Left lung (tissue), 10 donors: Measurements from ENCODE around the gene NUAK1. TPM values are rescaled to one million over a fixed set of nuclear protein-coding genes. Genes with fewer than 3 reads are reported as not detected.

ENCODE experiments used
- ATAC-seq: fragments of 200-7000 bp; cut with Tn5 transposase; one replicate; pipeline ENCODE4 v1.9.1; 2020; ENCODE audit warnings: moderate library complexity
- DNase-seq, 4 donors: peaks; one replicate each; pipeline ENCODE4 v3.0.0-alpha.2; 2013 to 2020
- H3K27ac ChIP-seq, 2 donors: fragments of 200-600 bp; sonication (generic) in 1 of 2; one replicate each; pipeline versions ENCODE4 v1.5.0 to v1.8.0; 2020 to 2021
- H3K27me3 ChIP-seq, 2 donors: fragments of 200-600 bp; sonication (generic) in 1 of 2; one replicate each; pipeline versions ENCODE4 v1.5.0 to v1.8.0; 2020 to 2021
- H3K36me3 ChIP-seq, 2 donors: fragments of 200-600 bp; sonication (generic) in 1 of 2; one replicate each; pipeline versions ENCODE4 v1.5.0 to v1.8.0; 2020 to 2021
- H3K4me1 ChIP-seq, 2 donors: fragments of 200-600 bp; one replicate each; pipeline ENCODE4 v1.8.0; 2021
- H3K4me3 ChIP-seq, 2 donors: fragments of 200-600 bp; sonication (generic) in 1 of 2; one replicate each; pipeline versions ENCODE4 v1.5.0 to v1.8.0; 2020 to 2021; ENCODE audit warnings: mild to moderate bottlenecking in 1 of 2
- H3K9me3 ChIP-seq, 2 donors: fragments of 200-600 bp; sonication (generic) in 1 of 2; one replicate each; pipeline versions ENCODE4 v1.5.0 to v1.8.0; 2020 to 2021
- CTCF ChIP-seq, 2 donors: fragments of 200-600 bp; sonication (generic) in 1 of 2; IDR thresholded peaks; one replicate each; pipeline versions ENCODE4 v1.5.0 to v1.8.0; 2021; ENCODE audit warnings: antibody characterized with exemption in 2 of 2
- intact Hi-C, 2 donors: fragments of 100-400 bp; cut with DNase I; formaldehyde crosslinking; loops; one replicate each; pipeline versions ENCODE4 v1.11.2 to v1.14.2; 2022
- polyA plus RNA-seq, 6 donors: library from polyadenylated mRNA; unstranded; fragments of 120-200 nt; gene quantifications; one replicate each; pipeline ENCODE4 v1.2.1, GENCODE V29; 2013; ENCODE audit not compliant: insufficient read length in 6 of 6
- total RNA-seq, 2 donors: library from RNA; stranded (reverse); fragmentation: NEBNext Ultra II Directional; extraction: Animal tissue kit (Norgen Biotek cat#: 25700); gene quantifications; one replicate each; pipeline ENCODE4 v1.2.1, GENCODE V29; 2021
- donor health status: DM: no; HTN: yes; CAD: no.
- donor health status: DM: no; HTN: no; CAD: no.

Gene NUAK1
- total and polyA plus RNA-seq, 8 donors, result 6.5 to 11.7 (median 8.1) TPM

GRCh38 chr12:106029532-106029931 lies 109.2 kb downstream of the NUAK1 start:
- intact Hi-C loops, result no loop called here
- H3K4me1 ChIP-seq, result no peaks in the 10 kb centered on the region
- no peak for ATAC-seq

GRCh38 chr12:106027911-106028310 lies 110.8 kb downstream of the NUAK1 start:
- DNase-seq (no peak), ATAC-seq (no peak)
- Histone ChIP-seq H3K4me1 (no peaks in the 10 kb centered on the region), H3K36me3 (no peaks in the 10 kb centered on the region), H3K4me3 (no peak overlapping the region), H3K27me3 (no peaks in the 10 kb centered on the region), H3K27ac (no peak overlapping the region), H3K9me3 (no peaks in the 10 kb centered on the region)
- intact Hi-C loops, result no loop called here
- TF ChIP-seq CTCF (IDR thresholded peaks at IDR 0.05), result no peak

More at GRCh38 chr12:106029532-106029931, 109.2 kb downstream of the NUAK1 start:
- no peaks in the 10 kb centered on the region for H3K36me3 ChIP-seq
- no peaks in the 10 kb centered on the region for H3K27me3 ChIP-seq
- no peak for DNase-seq
- no peaks in the 10 kb centered on the region for H3K9me3 ChIP-seq
- H3K4me3 ChIP-seq, result no peak overlapping the region
- TF ChIP-seq CTCF (IDR thresholded peaks at IDR 0.05), result no peak
- H3K27ac ChIP-seq, result no peak overlapping the region

GRCh38 chr12:106027286-106027685 lies 111.5 kb downstream of the NUAK1 start:
- H3K4me3 ChIP-seq, result no peak overlapping the region
- intact Hi-C loops, result no loop called here
- ATAC-seq (no peak), DNase-seq (no peak)
- no peaks in the 10 kb centered on the region for H3K36me3 ChIP-seq
- H3K27ac ChIP-seq, result no peak overlapping the region
- no peaks in the 10 kb centered on the region for H3K4me1 ChIP-seq
- H3K9me3 ChIP-seq, result no peaks in the 10 kb centered on the region
- H3K27me3 ChIP-seq, result no peaks in the 10 kb centered on the region
- no peak for TF ChIP-seq CTCF (IDR thresholded peaks at IDR 0.05)

- no peak for ATAC-seq
- TF ChIP-seq CTCF (IDR thresholded peaks at IDR 0.05), result no peak
- H3K27me3 ChIP-seq, result no peaks in the 10 kb centered on the region
- intact Hi-C loops, result no loop called here
- H3K4me1 ChIP-seq, result no peaks in the 10 kb centered on the region
- H3K36me3 ChIP-seq, result no peaks in the 10 kb centered on the region
- no peak overlapping the region for H3K4me3 ChIP-seq
- H3K27ac ChIP-seq, result no peak overlapping the region
- H3K9me3 ChIP-seq, result no peaks in the 10 kb centered on the region
- no peak for DNase-seq
Measured at GRCh38 chr12:106025129-106025528, 113.6 kb downstream of the NUAK1 start.

- no peaks in the 10 kb centered on the region for H3K4me1 ChIP-seq
- no peak for ATAC-seq
- intact Hi-C loops, result no loop called here
- no peak overlapping the region for H3K27ac ChIP-seq
- H3K9me3 ChIP-seq, result peaks cover 0 to 11% of the 10 kb centered on the region in 2 donors
- H3K4me3 ChIP-seq, result no peak overlapping the region
- no peak for TF ChIP-seq CTCF (IDR thresholded peaks at IDR 0.05)
- H3K27me3 ChIP-seq, result no peaks in the 10 kb centered on the region
- no peaks in the 10 kb centered on the region for H3K36me3 ChIP-seq
- DNase-seq, result no peak
Measured at GRCh38 chr12:106023039-106023438, 115.7 kb downstream of the NUAK1 start.
